GM18511 (cell line): ENCODE results near the gene IST1.

ENCODE experiments used
- ATAC-seq: cut with Tn5 transposase; IDR thresholded peaks from one replicate; pipeline ENCODE4 v1.9.1; 2021; ENCODE audit warnings: mild to moderate bottlenecking, moderate library complexity; ENCODE audit not compliant: unreplicated experiment

IST1 gene

DNA sequence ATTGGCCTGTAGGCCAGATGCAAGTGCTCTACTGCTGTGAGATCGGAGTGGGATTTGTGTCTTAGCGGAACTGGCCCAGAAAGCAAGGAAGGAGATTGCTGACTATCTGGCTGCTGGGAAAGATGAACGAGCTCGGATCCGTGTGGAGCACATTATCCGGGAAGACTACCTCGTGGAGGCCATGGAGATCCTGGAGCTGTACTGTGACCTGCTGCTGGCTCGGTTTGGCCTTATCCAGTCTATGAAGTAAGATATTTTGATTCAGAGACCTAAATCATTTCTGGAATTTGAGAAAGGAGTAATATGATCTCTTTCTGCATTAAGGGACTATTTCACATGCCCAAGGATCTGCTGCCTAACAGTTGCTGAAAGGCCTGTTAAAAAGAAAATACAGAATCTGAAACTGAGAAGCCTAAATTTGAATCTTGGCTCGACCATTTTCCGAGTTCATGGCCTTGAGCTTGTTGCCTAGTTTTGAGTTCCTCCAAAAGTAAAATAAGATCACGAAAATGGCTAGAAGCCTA lies 21.1 kb downstream of the IST1 start:
- ATAC-seq, result no peak

DNA sequence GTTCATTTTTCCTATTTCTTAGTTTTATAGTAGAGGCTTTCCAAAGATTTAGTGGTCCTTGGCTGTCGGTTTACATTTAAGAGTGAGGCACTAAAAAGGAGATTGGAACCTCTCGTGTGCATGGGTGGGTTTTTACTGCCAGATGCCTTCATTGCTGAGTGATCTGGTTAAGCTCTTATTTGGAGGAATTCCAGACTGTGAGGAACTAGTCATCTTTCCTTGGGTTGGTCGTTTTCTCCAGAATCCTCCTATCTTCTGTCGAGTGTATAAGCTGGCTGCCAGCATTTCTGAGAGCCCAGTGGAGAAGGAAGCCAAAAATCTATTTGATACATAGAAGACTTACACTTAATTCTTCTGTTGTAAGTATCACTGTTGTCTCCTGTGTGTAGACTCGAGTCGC lies 22.6 kb downstream of the IST1 start:
- ATAC-seq, result no peak

DNA sequence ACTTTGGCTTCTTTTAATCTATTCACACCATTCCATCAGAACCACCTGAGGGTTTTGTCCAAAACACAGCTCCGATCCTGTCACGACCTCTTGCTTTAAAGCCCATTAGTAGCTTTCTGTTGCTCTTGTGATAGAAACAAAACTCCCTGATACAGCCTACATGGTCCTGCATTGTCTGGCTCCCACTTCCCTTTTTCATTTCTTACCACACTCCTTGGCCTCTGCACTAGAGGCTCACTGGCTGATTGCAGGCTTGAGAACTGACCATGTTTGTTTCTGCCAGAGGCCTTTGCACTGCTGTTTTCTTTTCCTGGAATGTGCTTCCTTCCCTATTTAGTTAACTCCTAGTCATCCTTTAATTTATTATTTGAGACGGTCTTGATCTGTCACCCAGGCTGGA lies 23.7 kb downstream of the IST1 start:
- peak; percentile 77 for ATAC-seq

DNA sequence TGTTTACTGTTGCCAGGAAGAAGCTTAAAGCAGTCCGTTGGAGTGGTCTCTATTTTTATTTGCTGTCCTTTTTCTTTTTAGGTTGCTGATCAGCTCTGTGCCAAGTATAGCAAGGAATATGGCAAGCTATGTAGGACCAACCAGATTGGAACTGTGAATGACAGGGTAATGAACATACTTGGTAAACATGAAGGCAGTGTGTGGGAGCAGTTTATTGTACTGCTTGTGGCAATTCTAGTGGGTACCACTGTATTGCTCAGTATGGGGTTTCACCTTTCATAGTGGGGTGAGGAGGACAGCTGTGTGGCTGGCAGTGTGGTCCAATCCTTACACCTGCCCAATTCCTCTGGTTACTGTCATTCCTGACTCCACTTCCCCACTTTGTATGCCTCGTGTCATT lies 25.3 kb downstream of the IST1 start:
- no peak for ATAC-seq

- no peak for ATAC-seq
Observed at GRCh38 chr16:71923941-71924690, 28.8 kb downstream of the IST1 start.

GRCh38 chr16:71924710-71925109 lies 29.4 kb downstream of the IST1 start:
- ATAC-seq, result no peak

DNA sequence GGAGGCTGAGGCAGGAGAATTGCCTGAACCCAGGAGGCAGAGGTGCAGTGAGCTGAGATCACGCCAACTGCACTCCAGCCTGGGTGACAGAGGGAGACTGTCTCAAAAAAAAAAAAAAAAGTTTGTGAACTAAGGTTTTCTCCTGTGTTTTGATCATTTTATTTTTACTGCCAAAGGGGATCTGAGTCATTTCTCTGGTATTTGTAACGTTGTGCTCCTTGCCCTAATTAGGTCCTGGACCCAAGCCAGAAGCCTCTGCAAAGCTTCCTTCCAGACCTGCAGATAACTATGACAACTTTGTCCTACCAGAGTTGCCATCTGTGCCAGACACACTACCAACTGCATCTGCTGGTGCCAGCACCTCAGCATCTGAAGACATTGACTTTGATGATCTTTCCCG lies 32.1 kb downstream of the IST1 start:
- no peak for ATAC-seq

DNA sequence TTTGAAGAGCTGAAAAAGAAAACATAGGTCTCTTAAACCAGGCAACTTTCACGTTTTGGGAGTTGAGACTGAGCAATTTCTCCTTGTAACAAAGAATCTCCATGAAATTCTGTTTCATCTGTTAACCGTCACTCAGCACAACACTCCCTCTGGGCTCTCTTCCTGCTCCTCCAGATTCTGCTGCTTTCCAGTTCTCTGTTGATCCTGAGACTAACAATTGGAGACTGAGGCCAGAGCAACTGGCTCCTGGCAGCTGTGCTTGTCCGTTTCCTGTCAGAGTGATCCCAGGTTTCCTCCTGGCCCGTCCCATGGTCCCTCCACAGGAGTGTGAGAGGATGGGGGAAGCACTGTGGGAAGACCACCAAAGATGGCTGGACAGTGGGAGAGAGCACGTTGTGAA lies 32.5 kb downstream of the IST1 start:
- ATAC-seq, result no peak

DNA sequence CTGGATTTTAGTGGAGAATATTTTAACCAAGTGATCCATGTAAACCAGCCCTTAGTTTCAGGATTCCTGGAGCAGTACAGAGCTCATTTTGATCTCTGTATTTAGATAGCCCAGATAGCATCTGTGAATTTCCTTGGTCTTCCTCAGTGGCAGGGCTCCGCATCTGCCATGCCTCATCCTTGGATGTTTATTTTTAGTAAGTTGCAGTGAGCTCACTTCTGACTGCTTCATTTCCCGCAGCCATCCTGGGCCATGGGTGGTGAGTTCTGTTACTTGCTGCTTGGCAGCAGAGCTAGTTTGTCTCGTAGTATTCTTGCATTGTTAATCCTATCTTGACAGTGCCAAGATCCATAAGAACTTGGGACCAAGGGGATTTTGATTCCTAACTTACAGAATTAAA lies 33.7 kb downstream of the IST1 start:
- ATAC-seq, result no peak

DNA sequence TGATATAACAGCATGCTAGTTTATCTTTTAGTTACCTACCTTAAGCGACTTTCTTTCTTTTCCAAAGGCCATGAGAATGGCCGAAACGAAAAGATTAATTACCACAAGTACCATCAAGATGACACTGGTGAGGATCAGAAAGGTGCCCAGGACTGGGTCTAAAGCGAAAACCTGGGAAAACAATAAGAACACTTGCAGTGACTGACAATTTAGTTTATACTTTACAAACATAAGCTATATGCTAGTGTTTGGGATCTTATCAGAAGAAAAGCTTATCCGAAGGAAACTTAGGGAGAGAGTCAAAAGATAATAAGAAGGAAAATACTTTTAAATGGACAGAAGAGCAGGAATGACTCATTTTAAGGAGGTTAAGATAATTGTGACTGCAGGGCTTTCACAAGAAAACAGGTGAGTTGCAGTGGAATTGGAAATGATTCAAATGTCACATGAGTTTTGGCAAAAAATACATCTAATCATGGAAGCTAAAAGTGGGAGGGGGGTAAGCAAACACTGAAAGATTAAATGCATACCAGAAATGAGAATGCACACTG lies 34.8 kb downstream of the IST1 start:
- ATAC-seq, result no peak

GRCh38 chr16:71931001-71931400 lies 35.7 kb downstream of the IST1 start:
- no peak for ATAC-seq

- no peak for ATAC-seq
Observed at GRCh38 chr16:71931599-71931998, 36.3 kb downstream of the IST1 start.

DNA sequence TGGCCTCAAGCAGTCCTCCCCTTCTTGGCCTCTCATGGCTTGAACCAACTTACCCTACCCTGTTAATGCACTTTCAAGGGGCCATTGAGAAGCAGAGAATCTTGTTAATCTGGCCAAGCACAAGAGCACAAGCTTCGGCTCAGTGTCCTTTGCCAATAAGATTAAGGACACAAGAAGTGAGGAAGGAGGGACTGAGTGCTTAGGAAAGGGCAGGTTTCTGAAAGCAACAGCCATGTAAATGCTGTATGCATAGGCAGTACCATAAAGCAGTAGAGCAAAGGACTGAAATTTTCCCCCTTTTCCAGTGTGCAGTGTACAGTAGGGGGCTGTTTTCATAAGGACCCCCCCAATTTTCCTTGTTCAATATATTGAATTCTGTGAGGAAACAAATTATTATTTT lies 37.7 kb downstream of the IST1 start:
- ATAC-seq, result no peak

GRCh38 chr16:71933913-71934695 lies 38.8 kb downstream of the IST1 start:
- ATAC-seq, result no peak

DNA sequence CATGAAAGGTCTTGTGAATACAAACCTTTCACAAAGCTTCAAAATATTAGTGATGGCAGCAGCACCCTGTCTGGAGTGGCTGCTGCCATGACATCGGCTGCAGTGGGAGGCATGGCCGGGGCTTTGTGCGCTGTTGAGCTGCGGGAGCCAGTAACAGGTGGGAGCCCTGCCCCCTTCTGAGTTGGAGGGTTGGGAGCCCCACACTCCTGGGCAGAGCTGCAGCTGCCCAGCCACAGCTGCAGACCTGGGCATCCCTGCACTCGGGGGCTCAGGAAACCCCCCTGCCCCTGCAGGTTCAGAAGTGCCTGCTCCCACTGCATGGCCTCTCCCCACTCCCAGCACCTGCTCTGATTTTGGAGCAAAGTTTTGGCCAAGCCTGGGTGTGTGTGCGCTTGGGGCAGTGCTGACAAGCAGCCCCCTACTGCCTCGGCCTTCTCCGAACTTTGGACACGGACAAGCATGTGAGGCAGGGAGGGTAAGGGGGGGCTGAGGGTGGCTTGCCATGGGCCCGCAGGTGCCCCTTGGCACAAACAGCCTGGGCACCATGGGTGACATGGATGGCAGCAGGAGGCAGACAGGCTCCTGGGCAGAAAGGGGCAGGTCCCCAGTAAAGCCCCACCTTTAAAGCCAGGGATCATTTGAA lies 42.7 kb downstream of the IST1 start:
- ATAC-seq, result no peak

DNA sequence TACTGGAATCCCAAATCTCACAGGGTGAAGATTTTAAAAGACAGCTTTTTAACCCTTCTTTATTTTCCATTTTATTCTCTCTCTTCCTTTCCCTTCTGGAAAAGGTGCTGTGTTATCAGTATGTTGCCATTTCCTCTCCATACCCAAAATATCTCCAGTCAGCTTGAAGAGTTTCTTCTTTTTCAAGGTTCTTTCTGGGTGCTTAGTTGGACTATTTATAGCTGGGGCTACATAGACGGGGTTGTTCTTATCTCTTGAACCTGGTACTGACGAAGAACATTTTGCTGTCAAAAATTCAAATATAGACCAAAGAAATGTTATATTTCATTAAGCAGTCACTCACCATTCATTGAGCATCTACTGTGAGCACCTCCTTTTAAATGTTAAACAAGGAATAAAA lies 48.6 kb downstream of the IST1 start:
- no peak for ATAC-seq

GRCh38 chr16:71945616-71946015 lies 50.3 kb downstream of the IST1 start:
- ATAC-seq, result no peak

- no peak for ATAC-seq
Observed at GRCh38 chr16:71952825-71953224, 57.5 kb downstream of the IST1 start.

DNA sequence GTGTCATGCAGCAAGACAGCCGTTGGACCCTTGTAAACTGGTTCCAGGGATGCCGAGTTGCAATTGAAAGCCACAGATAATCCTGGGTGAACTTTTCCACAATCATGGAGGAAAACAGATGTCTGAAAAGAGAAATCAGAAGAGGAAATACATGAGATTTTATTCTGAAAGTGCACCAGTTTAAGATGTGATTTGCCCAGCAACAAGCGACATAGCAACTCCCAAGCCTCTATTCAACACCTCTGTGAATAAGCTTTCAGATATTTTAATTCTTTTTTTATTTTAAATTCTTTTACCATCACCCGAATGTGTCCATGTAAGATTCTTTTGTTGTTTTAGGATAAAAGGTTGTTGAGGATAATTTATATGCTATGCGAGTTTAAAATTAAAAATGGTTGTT lies 58.8 kb downstream of the IST1 start:
- no peak for ATAC-seq

GRCh38 chr16:71954699-71955195 lies 59.4 kb downstream of the IST1 start:
- no peak for ATAC-seq

DNA sequence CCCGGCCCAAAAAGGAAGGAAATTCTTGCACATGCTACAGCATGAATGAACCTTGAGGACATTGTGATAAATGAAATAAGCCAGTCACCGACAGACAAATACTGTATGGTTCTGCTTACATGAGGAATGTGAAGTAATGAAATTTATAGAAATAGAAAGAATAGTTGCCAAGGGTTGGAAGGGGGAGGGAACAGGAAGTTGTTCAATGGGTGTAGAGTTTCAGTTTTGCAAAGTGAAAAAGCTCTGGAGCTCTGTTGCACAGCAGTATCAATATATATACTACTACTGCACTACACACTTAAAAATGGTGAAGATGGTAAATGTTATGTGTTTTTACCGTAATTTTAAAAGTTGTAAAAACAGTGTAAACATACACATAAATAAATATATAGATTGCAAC lies 61.2 kb downstream of the IST1 start:
- ATAC-seq, result no peak
